Measurements from ENCODE around the gene AMT. TPM values are rescaled to one million over a fixed set of nuclear protein-coding genes. Genes with fewer than 3 reads are reported as not detected.

Gene AMT
- total RNA-seq, 1 experiment from 2014 or later = 0.32 TPM

Small RNA genes lying within 50 kb of the gene (small RNA-seq; reads per million reads assigned to genes)
- 0 to 0.05 reads per million in 2 experiments for gene RNA5SP130

Other genes starting within 250 kb of the AMT start
- 1.7 and 2.1 TPM in 2 replicates for gene C3orf62, start 145.2 kb downstream of the AMT start, total RNA-seq (2014; rRNA removed; shearing (Covaris generic))
- 11.8 and 12.4 TPM in 2 replicates for gene USP4, start 82.4 kb downstream of the AMT start, total RNA-seq (2014; rRNA removed; shearing (Covaris generic))
- 28.7 and 29.0 TPM in 2 replicates for gene GPX1, start 64.1 kb downstream of the AMT start, total RNA-seq (2014; rRNA removed; shearing (Covaris generic))
- gene RHOA, start 10.5 kb downstream of the AMT start, total RNA-seq (2014; rRNA removed; shearing (Covaris generic)) = 283 and 287 TPM in 2 replicates
- gene TCTA, start 10.1 kb downstream of the AMT start, total RNA-seq (2014; rRNA removed; shearing (Covaris generic)) = 17.7 and 19.8 TPM in 2 replicates
- gene NICN1, start 6.9 kb upstream of the AMT start, total RNA-seq (2014; rRNA removed; shearing (Covaris generic)) = 3.0 and 3.5 TPM in 2 replicates
- gene DAG1, start 47.8 kb upstream of the AMT start, total RNA-seq (2014; rRNA removed; shearing (Covaris generic)) = 98.1 and 98.9 TPM in 2 replicates
- gene BSN, start 132.0 kb upstream of the AMT start, total RNA-seq (2014; rRNA removed; shearing (Covaris generic)) = 0.11 and 0.40 TPM in 2 replicates